ENCODE results near the gene ALDH1A1.

The ALDH1A1 gene

DNA sequence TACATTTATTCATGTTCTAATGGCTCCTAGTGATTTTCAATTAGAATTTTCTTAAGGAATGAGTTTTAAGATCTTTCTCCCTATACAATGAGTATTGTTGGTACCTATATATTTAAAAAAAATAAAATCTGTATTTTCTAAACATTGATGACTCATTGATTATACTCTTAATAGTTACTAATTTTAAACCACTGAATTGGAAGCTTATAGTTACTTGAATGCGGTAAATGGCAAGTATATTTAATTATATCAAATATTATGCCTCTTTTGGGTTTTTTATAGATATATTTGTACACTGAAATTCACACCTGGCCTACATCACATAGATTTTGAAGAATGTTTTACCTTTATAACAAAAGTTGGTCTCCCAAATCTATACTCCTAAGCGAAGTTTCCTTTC, 38.9 kb upstream of the ALDH1A1 start:
- no peak for ATAC-seq

DNA sequence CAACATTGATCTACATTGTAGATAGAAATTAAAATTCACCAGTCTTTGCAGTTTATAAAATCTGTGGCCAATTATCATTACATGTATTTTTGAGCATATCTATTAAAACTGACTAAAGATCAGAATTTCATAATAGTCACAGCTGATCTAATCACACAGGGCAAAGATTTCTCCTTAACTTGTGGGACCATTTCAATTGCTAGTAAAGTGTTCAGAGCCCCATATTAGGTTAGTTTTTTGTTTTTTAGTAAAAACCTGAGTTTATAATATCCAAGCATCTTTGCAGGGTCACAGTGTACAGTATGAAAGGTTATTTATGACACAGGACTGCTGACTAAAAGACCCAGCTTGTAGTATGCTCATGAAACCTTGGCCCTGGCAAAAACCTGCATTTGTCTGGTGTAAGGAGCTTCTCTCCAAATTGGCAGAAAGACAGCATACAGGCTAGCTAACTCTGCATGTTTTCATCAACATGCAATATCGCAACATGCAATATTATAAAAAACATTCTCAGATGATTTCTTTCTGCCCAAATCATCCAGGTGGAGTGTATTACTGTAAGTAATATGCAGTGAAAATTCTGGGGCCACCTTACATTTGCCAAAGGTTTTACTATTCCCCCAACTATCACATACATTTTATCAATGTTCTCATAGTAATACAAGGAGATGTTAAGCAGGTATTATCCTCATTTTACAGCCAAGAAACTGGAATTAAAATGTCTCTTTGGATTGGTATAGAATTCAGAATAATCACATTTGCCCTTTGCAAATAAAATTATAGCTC, 37.7 kb upstream of the ALDH1A1 start:
- no peak for ATAC-seq

More for the DNA sequence above, 38.9 kb upstream of the ALDH1A1 start:
- TF ChIP-seq, protein P1, sequence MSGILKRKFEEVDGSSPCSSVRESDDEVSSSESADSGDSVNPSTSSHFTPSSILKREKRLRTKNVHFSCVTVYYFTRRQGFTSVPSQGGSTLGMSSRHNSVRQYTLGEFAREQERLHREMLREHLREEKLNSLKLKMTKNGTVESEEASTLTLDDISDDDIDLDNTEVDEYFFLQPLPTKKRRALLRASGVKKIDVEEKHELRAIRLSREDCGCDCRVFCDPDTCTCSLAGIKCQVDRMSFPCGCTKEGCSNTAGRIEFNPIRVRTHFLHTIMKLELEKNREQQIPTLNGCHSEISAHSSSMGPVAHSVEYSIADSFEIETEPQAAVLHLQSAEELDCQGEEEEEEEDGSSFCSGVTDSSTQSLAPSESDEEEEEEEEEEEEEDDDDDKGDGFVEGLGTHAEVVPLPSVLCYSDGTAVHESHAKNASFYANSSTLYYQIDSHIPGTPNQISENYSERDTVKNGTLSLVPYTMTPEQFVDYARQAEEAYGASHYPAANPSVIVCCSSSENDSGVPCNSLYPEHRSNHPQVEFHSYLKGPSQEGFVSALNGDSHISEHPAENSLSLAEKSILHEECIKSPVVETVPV (CRISPR knock-in tag; IDR thresholded peaks at IDR 0.05) = no peak
- TF ChIP-seq, protein P2, sequence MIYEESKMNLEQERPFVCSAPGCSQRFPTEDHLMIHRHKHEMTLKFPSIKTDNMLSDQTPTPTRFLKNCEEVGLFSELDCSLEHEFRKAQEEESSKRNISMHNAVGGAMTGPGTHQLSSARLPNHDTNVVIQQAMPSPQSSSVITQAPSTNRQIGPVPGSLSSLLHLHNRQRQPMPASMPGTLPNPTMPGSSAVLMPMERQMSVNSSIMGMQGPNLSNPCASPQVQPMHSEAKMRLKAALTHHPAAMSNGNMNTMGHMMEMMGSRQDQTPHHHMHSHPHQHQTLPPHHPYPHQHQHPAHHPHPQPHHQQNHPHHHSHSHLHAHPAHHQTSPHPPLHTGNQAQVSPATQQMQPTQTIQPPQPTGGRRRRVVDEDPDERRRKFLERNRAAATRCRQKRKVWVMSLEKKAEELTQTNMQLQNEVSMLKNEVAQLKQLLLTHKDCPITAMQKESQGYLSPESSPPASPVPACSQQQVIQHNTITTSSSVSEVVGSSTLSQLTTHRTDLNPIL (CRISPR knock-in tag; IDR thresholded peaks at IDR 0.05; ENCODE audit: low read depth) = no peak
- TF ChIP-seq ZC3H10 (CRISPR knock-in tag; IDR thresholded peaks at IDR 0.05) = no peak
- no peak for TF ChIP-seq BACH2 (CRISPR knock-in tag; IDR thresholded peaks at IDR 0.05; ENCODE audit: borderline replicate concordance)
- TF ChIP-seq ZFP3 (CRISPR knock-in tag; IDR thresholded peaks at IDR 0.05) = no peak
- TF ChIP-seq CSDC2 (CRISPR knock-in tag; IDR thresholded peaks at IDR 0.05) = no peak

DNA sequence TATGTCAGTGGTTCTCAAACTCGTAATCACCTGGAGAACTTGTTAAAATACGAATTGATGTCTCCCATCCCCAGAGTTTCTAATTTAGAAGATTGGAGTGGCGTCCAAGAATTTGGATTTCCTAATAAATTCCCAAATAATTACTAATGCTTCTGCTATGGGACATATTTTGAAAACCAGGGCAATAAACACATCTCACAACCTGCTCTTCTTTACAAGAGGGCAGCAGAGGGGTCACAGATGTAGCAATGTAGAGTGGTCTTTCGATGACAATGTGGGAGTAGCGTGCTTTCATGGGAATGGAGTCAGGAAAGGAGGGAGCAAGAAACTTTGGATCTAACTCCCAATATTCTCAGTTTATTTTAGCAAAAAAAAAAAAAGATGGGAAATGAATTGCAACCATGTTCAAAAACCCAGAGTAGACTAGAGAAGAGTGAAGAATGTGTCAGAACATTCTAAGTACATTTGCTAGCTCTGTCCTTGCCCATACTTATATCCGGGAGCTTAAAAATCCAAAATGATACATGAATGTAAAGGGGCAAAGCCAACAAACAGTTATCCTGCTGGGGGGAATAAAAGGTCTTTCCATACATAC, 33.8 kb upstream of the ALDH1A1 start:
- TF ChIP-seq ZFP3 (CRISPR knock-in tag; IDR thresholded peaks at IDR 0.05) (no peak), ZNF8 (CRISPR knock-in tag; IDR thresholded peaks at IDR 0.05) (no peak), BACH2 (CRISPR knock-in tag; IDR thresholded peaks at IDR 0.05; ENCODE audit: borderline replicate concordance) (no peak), ESRRG (CRISPR knock-in tag; IDR thresholded peaks at IDR 0.05) (no peak), ARNTL (CRISPR knock-in tag; IDR thresholded peaks at IDR 0.05; ENCODE audit: borderline replicate concordance, low read depth) (no peak), SNAI2 (CRISPR knock-in tag; IDR thresholded peaks at IDR 0.05) (no peak), ZFP30 (CRISPR knock-in tag; IDR thresholded peaks at IDR 0.05) (no peak)
- ATAC-seq = no peak

More for the DNA sequence above, 37.7 kb upstream of the ALDH1A1 start:
- TF ChIP-seq OSR1 (CRISPR knock-in tag; IDR thresholded peaks at IDR 0.05) (no peak), ZNF8 (CRISPR knock-in tag; IDR thresholded peaks at IDR 0.05) (no peak), CSDC2 (CRISPR knock-in tag; IDR thresholded peaks at IDR 0.05) (no peak), ARNTL (CRISPR knock-in tag; IDR thresholded peaks at IDR 0.05; ENCODE audit: borderline replicate concordance, low read depth) (no peak), ESRRG (CRISPR knock-in tag; IDR thresholded peaks at IDR 0.05) (no peak), TCF4 (CRISPR knock-in tag; IDR thresholded peaks at IDR 0.05; ENCODE audit: borderline replicate concordance) (no peak), SNAI2 (CRISPR knock-in tag; IDR thresholded peaks at IDR 0.05) (no peak), ZNF565 (CRISPR knock-in tag; conservative IDR thresholded peaks at IDR 0.05; ENCODE audit: low read depth) (no peak), ZNF70 (CRISPR knock-in tag; IDR thresholded peaks at IDR 0.05) (no peak)

DNA sequence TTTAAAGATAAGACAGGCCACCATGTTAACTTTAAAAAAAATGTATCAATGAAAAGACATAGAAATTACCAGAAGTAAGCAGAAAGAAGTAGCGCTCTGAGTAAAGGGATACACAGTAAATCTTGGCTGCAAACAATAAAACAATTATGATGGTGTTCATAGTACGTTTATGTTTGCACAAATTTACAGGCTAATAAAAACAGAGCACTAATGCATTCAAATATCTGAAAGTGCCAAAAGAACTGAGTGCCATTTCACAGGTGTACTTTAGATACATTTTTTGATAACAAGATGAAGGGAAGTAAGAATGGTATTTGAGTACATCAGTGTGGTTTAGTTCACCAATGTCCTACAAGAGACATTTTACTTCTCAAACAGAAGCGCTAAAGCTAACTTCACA, 32.9 kb upstream of the ALDH1A1 start:
- TF ChIP-seq, protein P3, sequence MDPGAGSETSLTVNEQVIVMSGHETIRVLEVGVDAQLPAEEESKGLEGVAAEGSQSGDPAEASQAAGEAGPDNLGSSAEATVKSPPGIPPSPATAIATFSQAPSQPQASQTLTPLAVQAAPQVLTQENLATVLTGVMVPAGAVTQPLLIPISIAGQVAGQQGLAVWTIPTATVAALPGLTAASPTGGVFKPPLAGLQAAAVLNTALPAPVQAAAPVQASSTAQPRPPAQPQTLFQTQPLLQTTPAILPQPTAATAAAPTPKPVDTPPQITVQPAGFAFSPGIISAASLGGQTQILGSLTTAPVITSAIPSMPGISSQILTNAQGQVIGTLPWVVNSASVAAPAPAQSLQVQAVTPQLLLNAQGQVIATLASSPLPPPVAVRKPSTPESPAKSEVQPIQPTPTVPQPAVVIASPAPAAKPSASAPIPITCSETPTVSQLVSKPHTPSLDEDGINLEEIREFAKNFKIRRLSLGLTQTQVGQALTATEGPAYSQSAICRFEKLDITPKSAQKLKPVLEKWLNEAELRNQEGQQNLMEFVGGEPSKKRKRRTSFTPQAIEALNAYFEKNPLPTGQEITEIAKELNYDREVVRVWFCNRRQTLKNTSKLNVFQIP (CRISPR knock-in tag; IDR thresholded peaks at IDR 0.05; ENCODE audit: borderline replicate concordance, low read depth) = no peak
- TF ChIP-seq, protein P1 (CRISPR knock-in tag; IDR thresholded peaks at IDR 0.05) = no peak
- TF ChIP-seq, protein P4, sequence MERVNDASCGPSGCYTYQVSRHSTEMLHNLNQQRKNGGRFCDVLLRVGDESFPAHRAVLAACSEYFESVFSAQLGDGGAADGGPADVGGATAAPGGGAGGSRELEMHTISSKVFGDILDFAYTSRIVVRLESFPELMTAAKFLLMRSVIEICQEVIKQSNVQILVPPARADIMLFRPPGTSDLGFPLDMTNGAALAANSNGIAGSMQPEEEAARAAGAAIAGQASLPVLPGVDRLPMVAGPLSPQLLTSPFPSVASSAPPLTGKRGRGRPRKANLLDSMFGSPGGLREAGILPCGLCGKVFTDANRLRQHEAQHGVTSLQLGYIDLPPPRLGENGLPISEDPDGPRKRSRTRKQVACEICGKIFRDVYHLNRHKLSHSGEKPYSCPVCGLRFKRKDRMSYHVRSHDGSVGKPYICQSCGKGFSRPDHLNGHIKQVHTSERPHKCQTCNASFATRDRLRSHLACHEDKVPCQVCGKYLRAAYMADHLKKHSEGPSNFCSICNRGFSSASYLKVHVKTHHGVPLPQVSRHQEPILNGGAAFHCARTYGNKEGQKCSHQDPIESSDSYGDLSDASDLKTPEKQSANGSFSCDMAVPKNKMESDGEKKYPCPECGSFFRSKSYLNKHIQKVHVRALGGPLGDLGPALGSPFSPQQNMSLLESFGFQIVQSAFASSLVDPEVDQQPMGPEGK (CRISPR knock-in tag; IDR thresholded peaks at IDR 0.05; ENCODE audit: borderline replicate concordance) = no peak
- TF ChIP-seq ZNF8 (CRISPR knock-in tag; IDR thresholded peaks at IDR 0.05) (no peak), RARB (CRISPR knock-in tag; IDR thresholded peaks at IDR 0.05) (no peak), ZNF70 (CRISPR knock-in tag; IDR thresholded peaks at IDR 0.05) (no peak), BACH2 (CRISPR knock-in tag; IDR thresholded peaks at IDR 0.05; ENCODE audit: borderline replicate concordance) (no peak), SNAI2 (CRISPR knock-in tag; IDR thresholded peaks at IDR 0.05) (no peak), ZC3H10 (CRISPR knock-in tag; IDR thresholded peaks at IDR 0.05) (no peak), ZFP3 (CRISPR knock-in tag; IDR thresholded peaks at IDR 0.05) (no peak), PPARA (CRISPR knock-in tag; IDR thresholded peaks at IDR 0.05; ENCODE audit: borderline replicate concordance) (no peak), TCF4 (CRISPR knock-in tag; IDR thresholded peaks at IDR 0.05; ENCODE audit: borderline replicate concordance) (no peak), OSR1 (CRISPR knock-in tag; IDR thresholded peaks at IDR 0.05) (no peak), TOX (CRISPR knock-in tag; IDR thresholded peaks at IDR 0.05; ENCODE audit: borderline replicate concordance) (no peak)
- TF ChIP-seq, protein P2 (CRISPR knock-in tag; IDR thresholded peaks at IDR 0.05; ENCODE audit: low read depth) = no peak
- ATAC-seq = no peak
